Sigmoid colon (tissue), 7 donors: Measurements from ENCODE around the gene COTL1. TPM values are rescaled to one million over a fixed set of nuclear protein-coding genes. Genes with fewer than 3 reads are reported as not detected.

Experiments
- DNase-seq: peaks from one replicate; pipeline ENCODE4 v3.0.0-alpha.2; 2019
- H3K27ac ChIP-seq, 4 donors: fragments of 200-600 bp; sonication (generic); one replicate each; pipeline ENCODE4 v1.5.1; 2016 to 2019; ENCODE audit warnings: mild to moderate bottlenecking in 1 of 4
- H3K27me3 ChIP-seq, 3 donors: fragments of 200-600 bp; sonication (generic); one replicate each; pipeline ENCODE4 v1.5.1; 2019; ENCODE audit warnings: mild to moderate bottlenecking in 1 of 3
- H3K36me3 ChIP-seq, 4 donors: fragments of 200-600 bp; sonication (generic); one replicate each; pipeline ENCODE4 v1.5.1; 2016 to 2019
- H3K4me1 ChIP-seq, 4 donors: fragments of 200-600 bp; sonication (generic); one replicate each; pipeline ENCODE4 v1.5.1; 2017 to 2019
- H3K4me3 ChIP-seq, 4 donors: fragments of 200-600 bp; sonication (generic); one replicate each; pipeline ENCODE4 v1.5.1; 2017 to 2019; ENCODE audit warnings: mild to moderate bottlenecking in 2 of 4, moderate library complexity in 1 of 4
- H3K9me3 ChIP-seq, 4 donors: fragments of 200-600 bp in 3 of 4; sonication (generic) in 3 of 4; one replicate each; pipeline versions ENCODE4 v1.5.1 to v1.6.1; 2013 to 2019
- EP300 ChIP-seq, 4 donors: sonication (generic); formaldehyde crosslinking; IDR thresholded peaks; one replicate each; pipeline ENCODE4 v1.6.1; 2017; ENCODE audit warnings: antibody characterized with exemption in 4 of 4
- POLR2A ChIP-seq, 2 donors: fragments of 450-650 bp; IDR thresholded peaks; one replicate each; pipeline ENCODE4 v1.6.1; 2016; ENCODE audit warnings: antibody characterized with exemption in 2 of 2, mild to moderate bottlenecking in 2 of 2, moderate library complexity in 2 of 2
- POLR2AphosphoS5 ChIP-seq, 4 donors: sonication (generic); formaldehyde crosslinking; IDR thresholded peaks; one replicate each; pipeline ENCODE4 v1.6.1; 2017; ENCODE audit warnings: antibody characterized with exemption in 4 of 4
- WGBS, 2 donors: extraction: QIAGEN DNeasy Blood & Tissue Kit; methylation state at CpG; one replicate each; pipeline ENCODE4 v1.1.7; 2013; 5-methylcytosine and 5-hydroxymethylcytosine counted together
- intact Hi-C: fragments of 100-400 bp; cut with DNase I; formaldehyde crosslinking; loops from one replicate; pipeline ENCODE4 v1.15.1; 2023
- polyA plus RNA-seq, 3 donors: library from polyadenylated mRNA; stranded (reverse); fragments of 200-250 nt; gene quantifications; one replicate each; pipeline ENCODE4 v1.2.3, GENCODE V29; 2013
- total RNA-seq, 4 donors: library from RNA; depleted of rRNA; stranded (reverse); fragments of >200 nt; gene quantifications; one replicate each; pipeline ENCODE4 v1.1.0, GENCODE V29; 2016
- TF ChIP-seq, protein P1 (sequence below), 4 experiments: fragments of 450-650 bp in 3 of 4; fragments of 200-600 bp in 1 of 4; IDR thresholded peaks; one replicate each; pipeline ENCODE4 v1.5.1; 2016 to 2019; ENCODE audit warnings: antibody characterized with exemption in 4 of 4, mild to moderate bottlenecking in 3 of 4, moderate library complexity in 2 of 4
- donor health status: healthy with polysubstance abuse.
- donor health status: Bipolar disorder and iron deficiency.
- donor health status: healthy.

Gene COTL1
- total and polyA plus RNA-seq, 7 donors = 34.6 to 160 (median 48.6) TPM

DNA sequence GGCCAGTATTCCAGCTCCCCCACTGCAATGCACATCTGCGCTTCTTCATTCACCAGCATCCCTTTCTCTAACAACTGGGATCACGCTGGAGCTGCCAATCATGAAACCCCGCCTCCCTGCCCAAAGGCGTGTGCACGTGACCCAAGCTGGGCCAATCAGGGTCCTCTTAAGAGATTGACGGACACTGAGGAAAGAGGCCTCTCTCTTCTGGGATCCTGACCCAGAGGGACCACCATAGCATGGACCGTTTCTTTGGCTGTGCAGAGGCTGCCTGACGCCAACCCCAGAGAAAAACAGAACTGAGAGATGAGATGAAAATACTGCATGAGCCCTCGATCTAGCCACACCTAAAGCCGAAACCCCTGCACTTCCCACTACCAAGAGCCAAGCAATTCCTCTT, 32.0 kb downstream of the COTL1 start:
- Histone ChIP-seq H3K27me3 (no peaks in the 10 kb centered on the region), H3K4me3 (no peak overlapping the region), H3K9me3 (no peaks in the 10 kb centered on the region), H3K27ac (no peak overlapping the region), H3K36me3 (peaks cover 0 to 14% (median 0%) of the 10 kb centered on the region in 4 donors), H3K4me1 (peaks cover 0 to 24% (median 10%) of the 10 kb centered on the region in 4 donors)
- TF ChIP-seq, protein P1, sequence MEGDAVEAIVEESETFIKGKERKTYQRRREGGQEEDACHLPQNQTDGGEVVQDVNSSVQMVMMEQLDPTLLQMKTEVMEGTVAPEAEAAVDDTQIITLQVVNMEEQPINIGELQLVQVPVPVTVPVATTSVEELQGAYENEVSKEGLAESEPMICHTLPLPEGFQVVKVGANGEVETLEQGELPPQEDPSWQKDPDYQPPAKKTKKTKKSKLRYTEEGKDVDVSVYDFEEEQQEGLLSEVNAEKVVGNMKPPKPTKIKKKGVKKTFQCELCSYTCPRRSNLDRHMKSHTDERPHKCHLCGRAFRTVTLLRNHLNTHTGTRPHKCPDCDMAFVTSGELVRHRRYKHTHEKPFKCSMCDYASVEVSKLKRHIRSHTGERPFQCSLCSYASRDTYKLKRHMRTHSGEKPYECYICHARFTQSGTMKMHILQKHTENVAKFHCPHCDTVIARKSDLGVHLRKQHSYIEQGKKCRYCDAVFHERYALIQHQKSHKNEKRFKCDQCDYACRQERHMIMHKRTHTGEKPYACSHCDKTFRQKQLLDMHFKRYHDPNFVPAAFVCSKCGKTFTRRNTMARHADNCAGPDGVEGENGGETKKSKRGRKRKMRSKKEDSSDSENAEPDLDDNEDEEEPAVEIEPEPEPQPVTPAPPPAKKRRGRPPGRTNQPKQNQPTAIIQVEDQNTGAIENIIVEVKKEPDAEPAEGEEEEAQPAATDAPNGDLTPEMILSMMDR (IDR thresholded peaks at IDR 0.05) = no peak
- TF ChIP-seq POLR2A (IDR thresholded peaks at IDR 0.05) = no peak
- TF ChIP-seq POLR2AphosphoS5 (IDR thresholded peaks at IDR 0.05) = no peak
- no peak for TF ChIP-seq EP300 (IDR thresholded peaks at IDR 0.05)
- WGBS, 2 donors = 82 to 86% methylated on average over 10 of the region's 10 CpGs
- intact Hi-C loops = no loop called here
- DNase-seq = no peak

DNA sequence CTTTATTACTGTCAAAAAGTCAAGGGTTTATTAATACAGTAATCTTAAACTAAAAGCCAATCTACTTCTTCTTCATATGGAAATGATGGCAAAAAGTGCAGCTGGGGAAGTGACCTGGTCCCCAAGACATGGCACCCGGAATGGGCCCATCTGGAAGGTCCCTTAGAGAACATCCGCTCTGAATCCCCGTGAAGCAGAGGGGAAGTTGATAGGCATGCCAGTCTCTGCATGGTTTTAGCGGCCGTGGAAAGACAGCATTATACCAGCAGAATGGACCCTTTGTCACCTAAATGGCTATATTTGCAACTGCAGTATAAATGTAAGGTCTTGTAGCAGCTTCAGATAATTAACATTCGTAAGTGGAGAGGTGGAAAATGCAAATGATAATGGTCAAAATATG, 32.4 kb downstream of the COTL1 start:
- Histone ChIP-seq H3K4me1 (peaks cover 0 to 24% (median 10%) of the 10 kb centered on the region in 4 donors), H3K36me3 (peaks cover 0 to 14% (median 0%) of the 10 kb centered on the region in 4 donors), H3K9me3 (no peaks in the 10 kb centered on the region), H3K27ac (no peak overlapping the region), H3K27me3 (no peaks in the 10 kb centered on the region), H3K4me3 (no peak overlapping the region)
- DNase-seq = no peak
- WGBS, 2 donors = 76 to 86% methylated on average over 6 of the region's 6 CpGs
- TF ChIP-seq POLR2AphosphoS5 (IDR thresholded peaks at IDR 0.05) = no peak
- no peak for TF ChIP-seq EP300 (IDR thresholded peaks at IDR 0.05)
- TF ChIP-seq POLR2A (IDR thresholded peaks at IDR 0.05) = no peak
- TF ChIP-seq, protein P1 (IDR thresholded peaks at IDR 0.05) = no peak
- intact Hi-C loops = no loop called here

DNA sequence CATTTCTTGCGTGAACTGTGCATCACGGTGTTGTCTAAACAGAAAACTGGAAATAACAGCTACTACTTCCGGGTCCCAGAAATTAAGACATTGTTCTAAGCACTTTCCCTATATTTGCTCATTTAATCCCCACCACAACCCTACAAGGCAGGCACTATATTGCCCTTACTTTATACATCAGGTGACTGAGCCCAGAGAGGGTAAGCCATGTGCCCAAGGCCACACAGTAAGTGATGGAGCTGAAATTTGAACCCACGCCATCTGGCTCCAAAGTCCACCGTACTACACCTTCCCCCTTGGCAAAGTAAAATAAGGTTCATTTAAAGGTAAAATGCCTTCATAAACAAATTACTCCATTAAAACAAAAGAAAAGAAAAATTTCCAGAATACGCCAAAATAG, 33.2 kb downstream of the COTL1 start:
- TF ChIP-seq, protein P1 (IDR thresholded peaks at IDR 0.05) = no peak
- TF ChIP-seq POLR2A (IDR thresholded peaks at IDR 0.05) (no peak), EP300 (IDR thresholded peaks at IDR 0.05) (no peak), POLR2AphosphoS5 (IDR thresholded peaks at IDR 0.05) (no peak)
- Histone ChIP-seq H3K9me3 (no peaks in the 10 kb centered on the region), H3K4me1 (peaks cover 0 to 24% (median 10%) of the 10 kb centered on the region in 4 donors), H3K4me3 (no peak overlapping the region), H3K36me3 (peaks cover 0 to 9% (median 0%) of the 10 kb centered on the region in 4 donors), H3K27ac (peak overlapping the region in 1 of 4 donors; percentile 62), H3K27me3 (no peaks in the 10 kb centered on the region)
- WGBS, 2 donors = 84 to 90% methylated on average over 6 of the region's 6 CpGs
- DNase-seq = no peak
- intact Hi-C loops = no loop called here

DNA sequence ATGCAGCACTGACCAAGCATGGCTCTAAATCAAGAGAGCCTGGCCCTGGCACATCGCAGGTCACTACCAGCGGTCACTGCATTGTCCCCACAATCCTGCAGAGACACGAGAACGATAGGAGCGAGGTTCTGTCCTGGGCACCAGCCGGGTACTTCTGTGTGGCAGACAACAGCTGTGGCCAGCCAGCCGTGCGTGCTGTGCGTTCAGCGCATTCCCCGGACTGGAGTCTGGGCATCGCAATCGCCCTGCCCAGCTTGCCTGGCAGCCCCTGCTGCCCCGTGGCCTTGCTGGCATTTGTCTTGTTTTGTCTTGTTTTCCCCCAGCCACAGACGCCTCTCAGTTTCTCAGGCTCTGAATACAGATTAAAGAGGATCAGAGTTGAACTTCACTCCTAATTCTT, 33.9 kb downstream of the COTL1 start:
- H3K36me3 ChIP-seq = peaks cover 0 to 3% (median 0%) of the 10 kb centered on the region in 4 donors
- no peak overlapping the region for H3K4me3 ChIP-seq
- no peaks in the 10 kb centered on the region for H3K9me3 ChIP-seq
- no peak for DNase-seq
- intact Hi-C loops = no loop called here
- WGBS, 2 donors = 84 to 87% methylated on average over 15 of the region's 15 CpGs
- peaks cover 0 to 24% (median 10%) of the 10 kb centered on the region in 4 donors for H3K4me1 ChIP-seq
- no peak for TF ChIP-seq POLR2AphosphoS5 (IDR thresholded peaks at IDR 0.05)
- TF ChIP-seq, protein P1 (IDR thresholded peaks at IDR 0.05) = no peak
- TF ChIP-seq POLR2A (IDR thresholded peaks at IDR 0.05) = no peak
- no peak for TF ChIP-seq EP300 (IDR thresholded peaks at IDR 0.05)
- peak overlapping the region in 2 of 4 donors; percentile 1 to 62 for H3K27ac ChIP-seq
- H3K27me3 ChIP-seq = no peaks in the 10 kb centered on the region

DNA sequence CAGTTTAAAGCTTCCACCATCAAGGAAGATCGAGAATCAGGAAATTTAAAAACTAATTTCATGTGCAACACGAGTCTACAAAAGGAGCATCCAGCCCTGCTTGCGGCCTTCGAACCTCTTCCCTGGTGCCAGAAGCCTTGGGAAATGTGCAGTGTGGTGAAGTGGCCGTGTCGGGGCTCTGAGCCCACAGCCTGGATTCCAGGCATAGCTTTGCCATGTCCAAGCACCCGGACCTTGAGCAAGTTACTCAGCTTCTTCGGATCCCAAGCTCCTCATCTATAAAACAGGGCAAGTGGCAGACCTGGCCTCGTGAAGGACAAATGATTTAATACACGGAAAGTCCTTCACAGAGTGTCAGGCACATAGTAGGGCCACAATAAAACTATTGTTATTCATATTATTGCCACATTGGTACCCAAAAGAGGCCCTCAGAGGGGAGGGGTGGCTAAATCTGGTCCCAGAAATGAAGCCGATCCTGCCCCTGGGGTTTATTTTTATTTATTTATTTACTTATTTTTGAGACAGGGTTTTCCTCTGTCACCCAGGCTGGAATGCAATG, 34.8 kb downstream of the COTL1 start:
- intact Hi-C loops = no loop called here
- DNase-seq = no peak
- TF ChIP-seq POLR2AphosphoS5 (IDR thresholded peaks at IDR 0.05) (no peak), EP300 (IDR thresholded peaks at IDR 0.05) (no peak), POLR2A (IDR thresholded peaks at IDR 0.05) (no peak)
- H3K4me1 ChIP-seq = peaks cover 0 to 24% (median 10%) of the 10 kb centered on the region in 4 donors
- H3K9me3 ChIP-seq = no peaks in the 10 kb centered on the region
- no peaks in the 10 kb centered on the region for H3K27me3 ChIP-seq
- WGBS, 2 donors = 88% methylated on average over 11 of the region's 11 CpGs
- no peak overlapping the region for H3K4me3 ChIP-seq
- H3K27ac ChIP-seq = peak overlapping the region in 1 of 4 donors; percentile 62
- H3K36me3 ChIP-seq = no peaks in the 10 kb centered on the region
